ENCODE measurements around the gene KATNAL1.
"Not testable (repeated sequence)": the region's sequence is repeated elsewhere in the genome, so short reads cannot be mapped to it uniquely, and the experiment has no call there.

KATNAL1 gene

DNA sequence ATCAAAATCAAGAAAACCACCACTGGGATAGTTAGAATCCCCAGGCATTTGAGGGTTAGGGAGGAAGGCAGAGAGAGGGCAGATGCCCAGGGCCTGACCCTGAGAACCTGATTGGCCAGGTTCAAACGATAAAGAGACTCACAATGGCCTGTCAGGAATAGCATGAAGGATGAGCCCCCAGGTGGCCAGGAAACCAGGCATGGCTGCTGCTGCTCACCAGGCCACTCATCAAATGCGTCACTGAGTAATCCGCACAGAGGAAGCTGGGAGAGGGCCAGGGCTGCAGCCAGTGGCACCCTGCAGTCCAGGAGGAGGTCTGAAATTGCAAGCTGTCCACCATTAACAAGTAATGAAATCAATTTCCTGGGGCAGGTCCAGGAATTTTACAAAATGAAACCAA lies 111.3 kb downstream of the KATNAL1 start:
- DNase-seq, result no peak

- no peak for DNase-seq
These were observed 112.4 kb downstream of the KATNAL1 start for GRCh38 chr13:30194906-30195305.

GRCh38 chr13:30193279-30194234 lies 113.8 kb downstream of the KATNAL1 start:
- DNase-seq, result no peak

- DNase-seq, result no peak
These were observed 114.8 kb downstream of the KATNAL1 start for GRCh38 chr13:30192320-30193093.

DNA sequence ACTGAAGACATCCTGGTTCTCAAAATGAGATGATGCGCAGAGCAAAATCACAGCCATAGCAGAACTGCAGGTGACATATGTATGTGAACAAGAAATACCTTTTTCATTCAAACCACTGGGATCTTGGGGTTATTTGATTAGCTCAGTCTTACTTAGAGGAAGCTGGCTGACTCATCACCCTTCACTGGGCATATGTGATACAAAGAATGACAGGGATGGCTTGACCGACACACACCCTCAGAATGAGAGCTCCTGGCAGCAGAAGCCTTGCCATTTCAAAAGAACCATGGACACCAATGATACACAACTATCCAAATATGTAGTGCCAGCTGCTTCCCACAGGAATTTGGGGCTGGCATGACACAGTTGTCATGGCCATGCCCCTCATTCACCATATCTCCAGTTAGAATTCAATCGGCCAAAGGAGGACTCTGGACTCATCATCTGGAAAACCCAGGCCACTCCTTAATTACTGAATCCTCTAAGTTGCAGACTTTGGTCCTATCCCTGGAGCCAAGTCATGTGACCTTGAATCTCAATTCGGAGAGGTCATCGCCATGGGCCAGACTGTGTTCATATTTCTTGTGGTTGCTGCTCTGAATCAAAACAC lies 115.8 kb downstream of the KATNAL1 start:
- no peak for DNase-seq

- no peak for DNase-seq
These were observed 120.5 kb downstream of the KATNAL1 start for GRCh38 chr13:30186634-30187415.

DNA sequence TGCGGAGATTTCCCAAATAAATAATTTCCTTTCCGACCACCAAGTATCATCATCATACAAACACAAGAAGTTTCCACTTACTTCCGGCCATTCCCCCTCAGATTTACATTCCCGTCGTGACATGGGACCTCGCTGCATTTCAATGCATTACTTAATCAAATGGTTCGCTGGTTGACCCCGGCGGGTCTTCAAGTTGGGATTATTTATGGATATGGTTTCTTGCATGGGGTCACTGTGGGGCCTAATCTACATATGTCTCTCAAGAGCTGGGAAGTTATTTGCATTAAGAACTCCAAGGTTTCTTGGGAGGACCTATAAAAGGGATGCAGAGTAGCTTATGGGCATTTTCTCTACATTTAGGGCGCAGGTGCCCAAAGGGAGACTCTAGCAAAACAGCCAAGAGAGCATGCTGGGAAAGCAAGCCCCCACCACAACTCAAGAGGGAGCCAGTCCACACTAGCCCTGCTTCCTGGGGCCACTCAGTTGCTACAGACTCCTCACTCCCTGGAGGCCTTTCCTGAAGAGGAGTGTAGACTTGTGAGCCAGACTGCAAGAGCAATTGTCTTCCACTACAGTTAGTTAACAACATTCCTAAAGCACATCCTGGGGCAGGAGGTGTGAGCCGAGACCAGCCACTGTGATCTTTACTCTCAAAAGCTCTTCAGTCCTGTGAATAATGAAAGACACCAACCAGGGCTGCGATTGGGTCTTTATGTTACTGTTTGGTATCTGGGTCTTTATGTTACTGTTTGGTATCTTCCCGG lies 125.3 kb downstream of the KATNAL1 start:
- DNase-seq, result no peak

GRCh38 chr13:30179597-30180276 lies 127.6 kb downstream of the KATNAL1 start:
- no peak for DNase-seq

- DNase-seq, result no peak
These were observed 128.4 kb downstream of the KATNAL1 start for GRCh38 chr13:30178976-30179375.

- DNase-seq, result no peak
These were observed 132.2 kb downstream of the KATNAL1 start for GRCh38 chr13:30175166-30175565.

DNA sequence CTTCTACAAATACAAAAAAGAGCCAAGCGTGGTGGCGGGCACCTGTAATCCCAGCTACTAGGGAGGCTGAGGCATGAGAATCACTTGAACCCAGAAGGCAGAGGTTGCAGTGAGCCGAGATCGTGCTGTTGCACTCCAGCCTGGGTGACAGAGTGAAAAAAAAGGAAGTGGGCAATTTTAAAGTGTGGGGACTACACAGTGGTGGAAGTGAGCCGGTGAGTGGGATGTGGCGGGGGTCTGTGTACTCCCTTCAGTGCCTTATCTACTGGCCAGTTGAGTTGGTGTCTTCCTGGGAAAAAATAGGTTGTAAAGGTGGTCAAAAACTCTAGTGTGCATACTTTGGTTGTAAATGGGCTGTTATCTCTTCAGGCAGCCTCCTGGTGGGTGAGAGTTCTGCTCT lies 133.1 kb downstream of the KATNAL1 start:
- DNase-seq, result not testable (repeated sequence)

DNA sequence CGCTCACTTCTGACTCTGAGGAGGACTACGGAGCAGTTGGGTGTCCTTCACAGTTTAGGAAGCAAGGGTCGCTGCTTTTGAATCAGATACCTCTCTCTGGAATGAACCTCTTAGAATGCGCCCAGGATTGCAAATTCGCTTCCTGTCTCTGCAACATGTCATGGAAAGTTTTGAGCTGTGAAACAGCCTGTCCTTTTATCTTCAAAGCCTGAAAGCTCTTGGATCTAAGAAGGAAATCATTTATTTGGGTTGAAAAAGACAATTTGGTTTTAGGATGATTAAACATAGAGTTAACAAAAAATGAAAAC lies 134.1 kb downstream of the KATNAL1 start:
- DNase-seq, result no peak

DNA sequence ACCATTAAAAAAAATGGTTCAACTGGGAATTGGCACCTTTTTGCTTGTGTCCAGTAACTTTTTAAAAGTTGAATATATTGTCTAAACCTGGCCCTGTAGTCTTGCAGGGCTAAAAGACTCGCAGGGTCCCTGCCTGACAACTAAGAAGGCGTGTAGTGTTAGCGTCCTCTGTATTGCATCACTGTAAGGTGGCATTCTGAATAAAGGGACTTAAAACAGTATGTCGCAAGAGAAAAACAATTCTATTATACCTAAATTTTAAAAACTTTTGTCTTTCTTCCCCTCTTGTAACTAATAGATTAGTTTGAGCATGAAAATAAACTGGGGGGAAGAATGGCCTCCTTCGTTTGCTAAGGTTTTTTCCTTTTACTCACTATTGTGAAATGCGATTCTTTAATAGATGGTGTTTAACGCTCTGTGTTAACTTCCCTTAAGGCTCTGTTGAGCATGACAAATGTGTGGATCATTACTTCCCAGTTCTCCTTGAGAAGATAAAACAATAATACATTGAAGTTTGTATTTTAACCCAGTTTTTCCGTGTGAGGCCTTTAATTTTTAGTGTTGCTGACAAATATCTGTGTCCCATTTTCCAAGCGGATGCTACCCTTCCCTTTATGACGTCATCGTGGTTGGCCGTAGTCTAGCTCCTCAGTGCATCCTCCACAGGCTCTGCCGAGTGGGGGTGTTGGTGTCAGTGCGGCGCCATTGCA lies 134.6 kb downstream of the KATNAL1 start:
- no peak for DNase-seq

DNA sequence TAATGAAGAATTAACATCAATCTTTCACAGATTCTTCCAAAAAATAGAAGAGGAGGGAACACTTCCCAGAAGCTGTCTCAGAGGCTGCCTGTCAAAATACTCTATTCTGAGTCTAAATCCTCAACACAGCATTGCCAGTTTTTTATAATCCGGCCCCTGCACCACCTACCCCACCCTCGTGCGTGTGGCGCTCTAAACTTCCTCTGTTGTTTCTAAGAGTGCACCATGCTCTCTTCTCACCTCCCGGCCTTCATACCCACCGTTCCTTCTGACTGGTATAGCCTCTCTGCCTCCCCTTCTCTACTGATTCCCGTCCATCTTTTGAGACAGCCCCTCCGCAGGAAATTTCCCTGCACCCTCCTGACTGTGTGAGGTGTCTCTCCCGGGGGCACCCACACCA lies 136.8 kb downstream of the KATNAL1 start:
- DNase-seq, result no peak

GRCh38 chr13:30169442-30169841 lies 137.9 kb downstream of the KATNAL1 start:
- no peak for DNase-seq

- DNase-seq, result no peak
These were observed 141.6 kb downstream of the KATNAL1 start for GRCh38 chr13:30165796-30166195.

DNA sequence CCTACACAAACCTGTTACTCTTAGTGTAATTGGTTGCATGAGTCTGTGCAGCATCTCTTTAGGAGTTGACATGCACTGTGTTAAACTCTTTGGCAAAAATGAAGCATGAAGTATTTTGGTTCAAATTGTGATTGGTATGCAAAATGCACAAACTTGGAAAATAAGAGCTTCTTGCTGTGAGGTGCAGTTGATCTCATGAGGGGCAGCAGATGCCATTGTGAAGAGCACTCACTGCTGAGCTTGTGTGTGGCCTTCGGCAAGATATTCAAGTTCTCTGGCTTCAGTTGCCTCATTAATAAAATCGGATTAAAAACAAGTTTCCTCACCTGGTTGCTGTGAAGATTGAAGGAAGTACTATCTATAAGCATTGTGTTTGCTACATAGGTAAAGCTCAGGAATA lies 142.3 kb downstream of the KATNAL1 start:
- DNase-seq, result no peak

GRCh38 chr13:30164146-30164545 lies 143.2 kb downstream of the KATNAL1 start:
- no peak for DNase-seq

DNA sequence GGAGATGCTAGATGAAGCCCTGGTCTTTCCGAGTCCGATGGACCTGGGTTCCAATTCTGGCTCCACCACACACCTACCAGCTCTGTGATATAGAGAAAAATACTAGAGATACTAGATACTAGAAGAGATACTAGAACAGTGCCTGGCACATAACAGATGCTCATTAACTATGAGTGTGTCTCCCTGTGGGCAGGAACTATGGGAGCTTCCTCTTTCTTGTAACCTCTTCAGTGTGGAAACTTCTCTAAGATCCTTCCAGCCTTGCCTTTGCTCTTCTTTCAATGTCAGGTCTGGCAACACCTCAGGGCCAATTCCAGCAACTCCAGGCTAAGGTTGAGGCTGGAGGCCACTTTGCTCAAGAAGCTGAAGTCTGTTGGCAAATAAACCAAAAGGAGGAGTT lies 143.9 kb downstream of the KATNAL1 start:
- no peak for DNase-seq

- no peak for DNase-seq
These were observed 147.9 kb downstream of the KATNAL1 start for GRCh38 chr13:30159446-30159839.

Data from CD4-positive, alpha-beta T cell treated with Interleukin-1 beta for 1 hour (primary cell).